ENCODE results near the gene HOXD3.

DNA sequence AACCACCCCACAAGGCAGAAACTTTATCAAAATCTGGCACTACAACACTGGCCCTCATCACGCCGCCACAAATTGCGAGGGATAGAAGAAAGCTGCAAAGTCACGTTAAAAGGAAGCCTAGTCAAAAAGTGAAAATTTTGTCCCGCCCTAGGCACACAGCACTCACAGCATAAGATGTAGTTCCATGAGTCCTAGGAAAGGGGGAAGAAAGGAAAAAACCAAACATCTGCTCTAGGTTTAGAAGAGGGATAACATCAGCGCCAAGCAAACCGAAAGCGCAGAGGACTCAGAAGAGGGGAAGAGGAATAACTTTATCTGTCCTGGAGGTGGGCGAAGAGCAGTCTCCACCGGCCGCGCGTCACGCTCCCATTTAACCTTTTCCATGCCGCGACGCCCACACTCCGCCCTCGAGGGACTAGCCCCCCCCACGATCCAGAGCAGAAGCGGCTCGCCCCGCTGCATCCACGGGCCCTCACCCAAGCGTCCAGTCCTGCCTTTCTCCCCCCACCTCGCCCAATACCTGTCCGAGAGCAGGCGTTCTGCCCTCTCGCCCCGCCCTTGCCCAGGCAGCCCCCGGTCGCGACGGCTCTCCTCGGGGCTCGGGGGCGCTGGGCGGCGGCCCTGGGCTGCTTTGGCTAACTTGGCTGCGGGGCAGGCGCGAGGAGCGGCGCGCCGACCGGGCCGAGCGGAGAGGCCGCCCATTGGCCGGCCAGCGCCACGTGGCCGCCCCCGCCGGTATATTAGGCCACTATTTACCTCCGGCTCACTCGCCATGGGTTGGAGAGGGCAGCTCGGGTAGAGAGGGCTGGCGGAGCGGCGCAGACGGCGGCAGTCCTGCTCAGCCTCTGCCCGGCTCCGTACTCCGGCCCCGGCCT lies 31.0 kb downstream of the HOXD3 start, which contains the start of gene HOXD1:
- TF ChIP-seq, protein P1, sequence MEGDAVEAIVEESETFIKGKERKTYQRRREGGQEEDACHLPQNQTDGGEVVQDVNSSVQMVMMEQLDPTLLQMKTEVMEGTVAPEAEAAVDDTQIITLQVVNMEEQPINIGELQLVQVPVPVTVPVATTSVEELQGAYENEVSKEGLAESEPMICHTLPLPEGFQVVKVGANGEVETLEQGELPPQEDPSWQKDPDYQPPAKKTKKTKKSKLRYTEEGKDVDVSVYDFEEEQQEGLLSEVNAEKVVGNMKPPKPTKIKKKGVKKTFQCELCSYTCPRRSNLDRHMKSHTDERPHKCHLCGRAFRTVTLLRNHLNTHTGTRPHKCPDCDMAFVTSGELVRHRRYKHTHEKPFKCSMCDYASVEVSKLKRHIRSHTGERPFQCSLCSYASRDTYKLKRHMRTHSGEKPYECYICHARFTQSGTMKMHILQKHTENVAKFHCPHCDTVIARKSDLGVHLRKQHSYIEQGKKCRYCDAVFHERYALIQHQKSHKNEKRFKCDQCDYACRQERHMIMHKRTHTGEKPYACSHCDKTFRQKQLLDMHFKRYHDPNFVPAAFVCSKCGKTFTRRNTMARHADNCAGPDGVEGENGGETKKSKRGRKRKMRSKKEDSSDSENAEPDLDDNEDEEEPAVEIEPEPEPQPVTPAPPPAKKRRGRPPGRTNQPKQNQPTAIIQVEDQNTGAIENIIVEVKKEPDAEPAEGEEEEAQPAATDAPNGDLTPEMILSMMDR (IDR thresholded peaks at IDR 0.05; ENCODE audit: low read depth, low read length, missing input control), result no peak
- TF ChIP-seq, protein P2, sequence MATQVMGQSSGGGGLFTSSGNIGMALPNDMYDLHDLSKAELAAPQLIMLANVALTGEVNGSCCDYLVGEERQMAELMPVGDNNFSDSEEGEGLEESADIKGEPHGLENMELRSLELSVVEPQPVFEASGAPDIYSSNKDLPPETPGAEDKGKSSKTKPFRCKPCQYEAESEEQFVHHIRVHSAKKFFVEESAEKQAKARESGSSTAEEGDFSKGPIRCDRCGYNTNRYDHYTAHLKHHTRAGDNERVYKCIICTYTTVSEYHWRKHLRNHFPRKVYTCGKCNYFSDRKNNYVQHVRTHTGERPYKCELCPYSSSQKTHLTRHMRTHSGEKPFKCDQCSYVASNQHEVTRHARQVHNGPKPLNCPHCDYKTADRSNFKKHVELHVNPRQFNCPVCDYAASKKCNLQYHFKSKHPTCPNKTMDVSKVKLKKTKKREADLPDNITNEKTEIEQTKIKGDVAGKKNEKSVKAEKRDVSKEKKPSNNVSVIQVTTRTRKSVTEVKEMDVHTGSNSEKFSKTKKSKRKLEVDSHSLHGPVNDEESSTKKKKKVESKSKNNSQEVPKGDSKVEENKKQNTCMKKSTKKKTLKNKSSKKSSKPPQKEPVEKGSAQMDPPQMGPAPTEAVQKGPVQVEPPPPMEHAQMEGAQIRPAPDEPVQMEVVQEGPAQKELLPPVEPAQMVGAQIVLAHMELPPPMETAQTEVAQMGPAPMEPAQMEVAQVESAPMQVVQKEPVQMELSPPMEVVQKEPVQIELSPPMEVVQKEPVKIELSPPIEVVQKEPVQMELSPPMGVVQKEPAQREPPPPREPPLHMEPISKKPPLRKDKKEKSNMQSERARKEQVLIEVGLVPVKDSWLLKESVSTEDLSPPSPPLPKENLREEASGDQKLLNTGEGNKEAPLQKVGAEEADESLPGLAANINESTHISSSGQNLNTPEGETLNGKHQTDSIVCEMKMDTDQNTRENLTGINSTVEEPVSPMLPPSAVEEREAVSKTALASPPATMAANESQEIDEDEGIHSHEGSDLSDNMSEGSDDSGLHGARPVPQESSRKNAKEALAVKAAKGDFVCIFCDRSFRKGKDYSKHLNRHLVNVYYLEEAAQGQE (IDR thresholded peaks at IDR 0.05), result no peak
- TF ChIP-seq YY1 (IDR thresholded peaks at IDR 0.05), result no peak

Measured in liver (tissue), 2 donors.